ENCODE measurements around the gene DGKG. TPM values are rescaled to one million over a fixed set of nuclear protein-coding genes. Genes with fewer than 3 reads are reported as not detected.

DGKG gene
- polyA plus RNA-seq, 6 donors from 2014 or later, result 0.30 to 0.68 (median 0.54) TPM; not detected in 2

GRCh38 chr3:186170516-186170915 lies 191.5 kb downstream of the DGKG start:
- Mint-ChIP-seq H3K27me3 (peaks cover 6 to 19% (median 10%) of the 10 kb centered on the region in 3 donors), H3K27ac (no peak overlapping the region), H3K36me3 (no peaks in the 10 kb centered on the region), H3K4me1 (peaks cover 4 to 6% (median 5%) of the 10 kb centered on the region in 3 donors), H3K4me3 (no peak overlapping the region), H3K9me3 (peaks cover 0 to 4% (median 0%) of the 10 kb centered on the region in 7 donors)
- DNase-seq (no peak), ATAC-seq (ENCODE audit: low read depth in 2 of 2) (no peak)

GRCh38 chr3:186169379-186169778 lies 192.7 kb downstream of the DGKG start:
- Mint-ChIP-seq H3K4me1 (peaks cover 4 to 6% (median 5%) of the 10 kb centered on the region in 3 donors), H3K4me3 (no peak overlapping the region), H3K27ac (no peak overlapping the region), H3K9me3 (peaks cover 0 to 4% (median 0%) of the 10 kb centered on the region in 7 donors), H3K27me3 (peaks cover 5 to 15% (median 13%) of the 10 kb centered on the region in 3 donors), H3K36me3 (no peaks in the 10 kb centered on the region)
- ATAC-seq (ENCODE audit: low read depth in 2 of 2) (no peak), DNase-seq (no peak)

- DNase-seq, result no peak
- H3K9me3 Mint-ChIP-seq, result peaks cover 0 to 4% (median 0%) of the 10 kb centered on the region in 7 donors
- H3K4me1 Mint-ChIP-seq, result peaks cover 4 to 6% (median 5%) of the 10 kb centered on the region in 3 donors
- peaks cover 5 to 19% (median 12%) of the 10 kb centered on the region in 3 donors for H3K27me3 Mint-ChIP-seq
- no peaks in the 10 kb centered on the region for H3K36me3 Mint-ChIP-seq
- H3K27ac Mint-ChIP-seq, result no peak overlapping the region
- no peak for ATAC-seq (ENCODE audit: low read depth in 2 of 2)
- H3K4me3 Mint-ChIP-seq, result no peak overlapping the region
Measured at GRCh38 chr3:186168976-186169375, 193.1 kb downstream of the DGKG start.

GRCh38 chr3:186167646-186168395 lies 194.2 kb downstream of the DGKG start:
- DNase-seq, result no peak
- Mint-ChIP-seq H3K4me1 (peaks cover 4 to 6% (median 5%) of the 10 kb centered on the region in 3 donors), H3K36me3 (no peaks in the 10 kb centered on the region), H3K9me3 (peaks cover 0 to 4% (median 0%) of the 10 kb centered on the region in 7 donors), H3K27me3 (peaks cover 10 to 19% (median 17%) of the 10 kb centered on the region in 3 donors), H3K4me3 (no peak overlapping the region), H3K27ac (no peak overlapping the region)
- ATAC-seq (ENCODE audit: low read depth in 2 of 2), result no peak

GRCh38 chr3:186166491-186167288 lies 195.3 kb downstream of the DGKG start:
- Mint-ChIP-seq H3K27me3 (peaks cover 10 to 19% (median 17%) of the 10 kb centered on the region in 3 donors), H3K27ac (peak overlapping the region in 1 of 6 donors; percentile 74), H3K36me3 (no peaks in the 10 kb centered on the region), H3K4me3 (no peak overlapping the region), H3K9me3 (peaks cover 0 to 4% (median 0%) of the 10 kb centered on the region in 7 donors), H3K4me1 (peaks cover 4 to 6% (median 5%) of the 10 kb centered on the region in 3 donors)
- DNase-seq (no peak), ATAC-seq (ENCODE audit: low read depth in 2 of 2) (no peak)

- no peak for DNase-seq
- Mint-ChIP-seq H3K4me3 (no peak overlapping the region), H3K27ac (no peak overlapping the region), H3K27me3 (peaks cover 10 to 19% (median 17%) of the 10 kb centered on the region in 3 donors), H3K36me3 (no peaks in the 10 kb centered on the region), H3K4me1 (peaks cover 4 to 6% (median 5%) of the 10 kb centered on the region in 3 donors), H3K9me3 (peaks cover 0 to 4% (median 0%) of the 10 kb centered on the region in 7 donors)
- ATAC-seq (ENCODE audit: low read depth in 2 of 2), result no peak
Measured at GRCh38 chr3:186166036-186166435, 196.0 kb downstream of the DGKG start.

GRCh38 chr3:186165331-186165730 lies 196.7 kb downstream of the DGKG start:
- Mint-ChIP-seq H3K27me3 (peaks cover 10 to 19% (median 17%) of the 10 kb centered on the region in 3 donors), H3K9me3 (peaks cover 0 to 4% (median 0%) of the 10 kb centered on the region in 7 donors), H3K36me3 (no peaks in the 10 kb centered on the region), H3K4me1 (peaks cover 4 to 5% (median 5%) of the 10 kb centered on the region in 3 donors), H3K27ac (no peak overlapping the region), H3K4me3 (no peak overlapping the region)
- DNase-seq (no peak), ATAC-seq (ENCODE audit: low read depth in 2 of 2) (no peak)

- H3K4me3 Mint-ChIP-seq, result no peak overlapping the region
- H3K9me3 Mint-ChIP-seq, result peaks cover 0 to 2% (median 0%) of the 10 kb centered on the region in 7 donors
- H3K4me1 Mint-ChIP-seq, result peaks cover 3 to 4% (median 3%) of the 10 kb centered on the region in 3 donors
- no peak overlapping the region for H3K27ac Mint-ChIP-seq
- H3K36me3 Mint-ChIP-seq, result no peaks in the 10 kb centered on the region
- DNase-seq, result no peak
- H3K27me3 Mint-ChIP-seq, result peaks cover 10 to 19% (median 17%) of the 10 kb centered on the region in 3 donors
- ATAC-seq (ENCODE audit: low read depth in 2 of 2), result no peak
Measured at GRCh38 chr3:186164696-186165095, 197.3 kb downstream of the DGKG start.

GRCh38 chr3:186162221-186162620 lies 199.8 kb downstream of the DGKG start:
- peaks cover 10 to 19% (median 17%) of the 10 kb centered on the region in 3 donors for H3K27me3 Mint-ChIP-seq
- H3K36me3 Mint-ChIP-seq, result no peaks in the 10 kb centered on the region
- DNase-seq (no peak), ATAC-seq (ENCODE audit: low read depth in 2 of 2) (peak in 1 of 2 donors; percentile 51)
- no peaks in the 10 kb centered on the region for H3K9me3 Mint-ChIP-seq
- H3K4me1 Mint-ChIP-seq, result no peaks in the 10 kb centered on the region
- H3K4me3 Mint-ChIP-seq, result no peak overlapping the region
- no peak overlapping the region for H3K27ac Mint-ChIP-seq

GRCh38 chr3:186160691-186161243 lies 201.3 kb downstream of the DGKG start:
- Mint-ChIP-seq H3K4me3 (no peak overlapping the region), H3K36me3 (no peaks in the 10 kb centered on the region), H3K9me3 (no peaks in the 10 kb centered on the region), H3K27ac (peak overlapping the region in 1 of 6 donors; percentile 59), H3K27me3 (peaks cover 9 to 14% (median 10%) of the 10 kb centered on the region in 3 donors), H3K4me1 (no peaks in the 10 kb centered on the region)
- DNase-seq (no peak), ATAC-seq (ENCODE audit: low read depth in 2 of 2) (no peak)

- Mint-ChIP-seq H3K27me3 (peaks cover 0 to 5% (median 0%) of the 10 kb centered on the region in 3 donors), H3K27ac (peak overlapping the region in 3 of 6 donors; percentile 80 to 97 (median 90)), H3K9me3 (no peaks in the 10 kb centered on the region), H3K4me3 (no peak overlapping the region), H3K4me1 (peaks cover 28 to 44% (median 38%) of the 10 kb centered on the region in 3 donors), H3K36me3 (no peaks in the 10 kb centered on the region)
- ATAC-seq (ENCODE audit: low read depth in 2 of 2), result no peak
- DNase-seq, result no peak
Measured at GRCh38 chr3:186154641-186155040, 207.4 kb downstream of the DGKG start.

- Mint-ChIP-seq H3K36me3 (no peaks in the 10 kb centered on the region), H3K27me3 (peaks cover 0 to 10% (median 0%) of the 10 kb centered on the region in 3 donors), H3K4me3 (peak overlapping the region; percentile 17 to 83 (median 56)), H3K4me1 (peaks cover 28 to 47% (median 41%) of the 10 kb centered on the region in 3 donors), H3K9me3 (no peaks in the 10 kb centered on the region), H3K27ac (peak overlapping the region; percentile 90 to 98 (median 96))
- ATAC-seq (ENCODE audit: low read depth in 2 of 2) (peak; percentile 86 to 91), DNase-seq (peak; percentile 80)
Measured at GRCh38 chr3:186152889-186153292, 209.1 kb downstream of the DGKG start.

GRCh38 chr3:186152361-186152798 lies 209.7 kb downstream of the DGKG start:
- Mint-ChIP-seq H3K4me1 (peaks cover 28 to 47% (median 41%) of the 10 kb centered on the region in 3 donors), H3K36me3 (no peaks in the 10 kb centered on the region), H3K27me3 (peaks cover 0 to 10% (median 0%) of the 10 kb centered on the region in 3 donors), H3K9me3 (no peaks in the 10 kb centered on the region), H3K4me3 (peak overlapping the region in 7 of 8 donors; percentile 29 to 83 (median 59)), H3K27ac (peak overlapping the region; percentile 90 to 98 (median 96))
- DNase-seq (no peak), ATAC-seq (ENCODE audit: low read depth in 2 of 2) (peak; percentile 30 to 34)

Measured in naive B cell (primary cell).